ENCODE data around the gene NLRP11. TPM values are rescaled to one million over a fixed set of nuclear protein-coding genes. Genes with fewer than 3 reads are reported as not detected.
A peak's percentile ranks its signal among the peaks of the same experiment; 100 is the strongest.

Gene NLRP11
- total and polyA plus RNA-seq, 2 of the 4 experiments (the other 2 are of a cell fraction) = not detected

- no peaks in the 10 kb centered on the region for H3K4me1 ChIP-seq (ENCODE audit: control insufficient read depth, insufficient read depth, low read length)
- no peak overlapping the region for H3K27ac ChIP-seq (ENCODE audit: insufficient read depth, low read length)
- H2AK9ac ChIP-seq (replicated peaks; ENCODE audit: low read depth, low read length, poor library complexity) = no peak overlapping the region
- H4K20me1 ChIP-seq (ENCODE audit: insufficient read depth, low read length) = no peaks in the 10 kb centered on the region
- no peak overlapping the region for H3K4me2 ChIP-seq (ENCODE audit: low read depth, low read length)
- 0 out of 2 replicates have a peak, but pooled peaks have one; percentile 20 for TF ChIP-seq MAFK (IDR thresholded peaks at IDR 0.05; ENCODE audit: low read depth, low read length)
- no peak for TF ChIP-seq FOS (IDR thresholded peaks at IDR 0.05; ENCODE audit: low read depth, low read length)
- DNase-seq (no peak), ATAC-seq (ENCODE audit: low read depth) (no peak)
- no peaks in the 10 kb centered on the region for H3K36me3 ChIP-seq (ENCODE audit: control insufficient read depth, insufficient read depth, low read length)
- no peak overlapping the region for H3K4ac ChIP-seq (ENCODE audit: low read depth, low read length)
- H3K9me3 ChIP-seq (ENCODE audit: control insufficient read depth, insufficient read depth, low read length) = peaks cover 20% of the 10 kb centered on the region
- no TSS peak for BruUV-seq (replicated peaks)
- H2BK15ac ChIP-seq (ENCODE audit: low read depth, low read length) = no peak overlapping the region
- H3K18ac ChIP-seq (ENCODE audit: low read depth, low read length) = no peak overlapping the region
- H4K8ac ChIP-seq (ENCODE audit: low read depth in 2 of 2, low read length in 2 of 2) = no peak overlapping the region
- H3K4me3 ChIP-seq (ENCODE audit: insufficient read depth, low read depth, low read length) = no peak overlapping the region
- H2BK20ac ChIP-seq (ENCODE audit: low read depth, low read length) = no peak overlapping the region
- H2BK120ac ChIP-seq (ENCODE audit: low read depth, low read length) = no peak overlapping the region
- ChIA-PET CTCF (no interaction called here), POLR2A (ENCODE audit: unreplicated experiment) (no interaction called here)
- intact Hi-C loops (cut with micrococcal nuclease) = no loop called here
- H4K91ac ChIP-seq (ENCODE audit: insufficient read depth, low read depth, low read length) = no peak overlapping the region
- no peak overlapping the region for H2AFZ ChIP-seq (replicated peaks; ENCODE audit: low read length, poor library complexity)
- WGBS, 2 experiments (ENCODE audit: extremely low coverage in 2 of 2, insufficient read length in 1 of 2) = no CpG with 5 or more reads among the region's 5 CpGs
- H3K14ac ChIP-seq (replicated peaks; ENCODE audit: low read depth, low read length) = no peak overlapping the region
- no peak overlapping the region for H3K56ac ChIP-seq (ENCODE audit: extremely low read depth, insufficient read depth, low read length)
- H2AK5ac ChIP-seq (ENCODE audit: low read depth, low read length) = no peak overlapping the region
- H3K9ac ChIP-seq (ENCODE audit: low read depth, low read length) = no peak overlapping the region
- no peak overlapping the region for H4K5ac ChIP-seq (ENCODE audit: low read depth, low read length)
- no peak overlapping the region for H2BK5ac ChIP-seq (ENCODE audit: low read depth, low read length, poor library complexity, severe bottlenecking)
- no peaks in the 10 kb centered on the region for H3K9me1 ChIP-seq (ENCODE audit: insufficient read depth, low read length)
- no peaks in the 10 kb centered on the region for H3K27me3 ChIP-seq (ENCODE audit: control insufficient read depth, insufficient read depth, low read length)
- no peak overlapping the region for H3K23ac ChIP-seq (ENCODE audit: low read depth, low read length)
- dilution Hi-C loops (cut with HindIII; ENCODE audit: low sequenced_read_pairs, unreplicated experiment) = no loop called here
- no peaks in the 10 kb centered on the region for H3K79me1 ChIP-seq (ENCODE audit: low read depth in 1 of 2, low read length in 2 of 2)
- in situ Hi-C loops (cut with MboI; ENCODE audit: low sequenced_read_pairs) = no loop called here
Measured at GRCh38 chr19:55781112-55781511, 50.7 kb downstream of the NLRP11 start.

Data from IMR-90 (cell line).